CD4-positive, alpha-beta T cell treated with Interleukin-4 for 1 hour (primary cell): ENCODE data around the gene TANC1.

Source experiments
- DNase-seq, 2 donors: peaks; one replicate each; pipeline ENCODE4 v3.0.0-alpha.2; 2020 to 2022

Gene TANC1

DNA sequence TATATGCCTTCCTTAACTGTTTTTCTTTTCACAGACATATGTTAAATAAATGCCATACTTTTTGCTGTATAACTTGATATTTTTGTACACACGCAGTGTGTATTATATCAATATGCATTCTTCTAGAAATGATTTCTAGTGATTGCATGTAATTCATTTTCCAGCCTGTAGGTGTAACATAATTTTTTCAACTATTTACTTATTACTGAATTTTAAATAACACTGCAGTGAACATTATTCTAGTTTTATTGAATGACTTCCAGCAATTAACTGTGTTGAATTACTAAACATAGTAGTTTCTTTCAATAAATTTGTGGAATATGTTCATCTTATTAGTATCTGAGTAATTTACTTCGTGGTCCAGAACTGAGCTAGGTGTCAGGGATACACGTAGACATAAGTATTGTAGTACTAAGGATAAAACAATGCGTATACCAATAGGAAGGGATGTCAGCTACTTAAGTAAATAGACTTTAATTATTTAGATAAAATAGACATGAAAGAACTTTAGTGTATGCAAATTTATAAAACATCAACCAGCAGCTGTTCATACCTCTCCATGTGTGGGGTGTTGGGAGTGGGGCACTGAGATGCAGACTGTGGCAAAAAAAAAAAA is 28.0 kb downstream of the TANC1 start:
- DNase-seq = no peak

DNA sequence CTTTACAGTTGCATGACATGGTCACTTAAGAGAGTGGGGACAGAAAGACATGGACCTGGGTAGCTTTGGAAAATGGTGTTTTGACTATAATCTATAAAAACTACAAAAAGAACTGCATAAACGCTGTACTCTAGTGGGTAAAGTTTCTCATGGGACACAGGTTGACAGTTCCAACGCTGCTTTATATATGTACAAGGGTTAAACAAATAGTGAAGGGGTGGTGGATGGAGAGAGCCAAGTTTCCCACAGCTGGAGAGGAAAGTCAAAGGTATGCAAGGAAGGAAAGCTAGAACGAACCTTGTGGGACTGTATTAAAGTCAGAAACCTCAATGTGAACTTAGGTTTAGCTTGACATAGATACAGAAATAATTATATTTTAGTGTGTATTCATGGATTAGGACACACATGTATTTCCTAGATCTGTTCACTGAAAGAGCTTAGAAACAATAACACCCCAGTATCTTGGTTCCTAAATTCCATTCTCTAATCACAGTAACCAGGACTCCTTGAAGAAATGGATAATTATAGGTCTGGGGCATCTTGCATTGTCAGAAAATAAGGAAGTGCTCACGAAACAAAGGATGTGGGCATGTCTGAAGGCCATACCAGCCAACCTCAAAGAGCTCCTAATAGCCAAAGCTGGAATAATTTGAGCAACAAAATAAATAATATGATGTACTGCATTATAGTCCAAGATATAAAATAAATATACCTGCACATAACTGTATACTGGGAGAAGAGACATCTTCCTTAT is 28.8 kb downstream of the TANC1 start:
- no peak for DNase-seq

DNA sequence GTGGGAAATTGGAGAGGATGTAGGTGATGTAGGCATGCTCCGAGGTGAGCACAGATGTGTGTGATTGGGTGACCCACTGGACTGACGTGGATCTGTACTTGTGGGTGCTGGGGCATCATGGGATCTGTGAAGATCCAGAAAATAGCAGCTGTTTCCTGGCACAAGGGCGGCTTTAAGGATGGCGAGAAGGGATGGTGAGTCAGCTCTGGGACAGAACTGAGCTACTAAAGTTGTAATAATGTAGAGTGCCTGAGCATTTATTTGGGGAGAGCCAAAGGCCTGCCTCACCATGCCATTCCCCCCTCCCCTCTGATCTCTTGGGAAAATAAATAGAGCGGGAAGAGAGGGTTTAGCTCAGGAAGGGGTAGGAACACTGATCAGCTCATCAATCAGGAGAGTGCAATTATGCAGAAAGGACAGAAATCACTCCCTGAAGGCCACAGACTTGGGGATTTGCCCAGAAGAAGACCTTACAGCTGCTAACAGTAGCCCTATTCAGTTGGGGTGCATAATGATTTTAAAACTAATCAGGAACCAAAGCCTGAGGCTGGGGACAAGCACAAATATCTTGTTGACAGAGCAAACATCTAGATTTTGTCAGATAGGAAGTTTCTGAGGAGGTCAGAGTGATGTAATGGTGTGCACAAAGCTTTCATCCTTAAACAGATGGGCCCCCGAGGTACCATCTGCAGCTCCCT is 30.3 kb downstream of the TANC1 start:
- no peak for DNase-seq

DNA sequence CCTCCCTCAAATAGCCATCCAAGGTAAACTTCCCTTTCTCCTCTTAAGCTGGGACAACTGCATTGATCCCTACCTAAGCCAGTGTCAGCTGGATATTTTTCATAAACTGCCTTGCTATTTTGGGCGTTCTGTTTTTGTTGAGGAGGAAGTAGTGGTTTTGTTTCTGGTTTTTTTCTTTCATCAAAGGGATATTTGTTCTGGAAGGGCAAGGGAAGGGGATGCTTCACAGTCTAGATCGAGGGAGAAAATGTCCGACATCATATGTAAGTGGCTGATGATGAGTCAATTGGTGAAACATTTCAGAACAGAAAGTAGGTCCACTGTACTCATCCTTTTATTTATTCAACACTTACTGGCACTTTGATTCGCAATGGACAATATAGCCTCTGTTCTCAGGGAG is 31.0 kb downstream of the TANC1 start:
- no peak for DNase-seq

DNA sequence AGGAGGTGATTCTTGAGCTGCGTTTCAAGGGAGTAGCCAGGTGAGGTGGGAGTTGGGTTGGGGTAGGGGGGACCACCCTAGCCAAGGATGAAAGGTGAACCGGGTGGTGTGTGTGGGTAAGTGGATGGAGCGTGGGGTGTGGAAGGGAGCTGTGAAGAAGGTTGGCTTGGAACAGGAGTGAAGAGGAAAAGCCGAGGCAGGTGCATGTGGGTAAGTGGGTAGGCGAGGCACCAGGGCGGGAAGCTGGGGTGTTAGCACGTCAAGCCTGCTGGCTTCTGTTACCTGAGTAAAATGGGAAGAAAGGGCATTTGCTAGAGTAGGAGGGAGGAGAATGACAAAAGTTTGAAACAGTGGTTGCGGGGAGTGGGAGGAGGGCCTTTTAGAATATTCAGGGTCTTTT is 31.6 kb downstream of the TANC1 start:
- DNase-seq = no peak

DNA sequence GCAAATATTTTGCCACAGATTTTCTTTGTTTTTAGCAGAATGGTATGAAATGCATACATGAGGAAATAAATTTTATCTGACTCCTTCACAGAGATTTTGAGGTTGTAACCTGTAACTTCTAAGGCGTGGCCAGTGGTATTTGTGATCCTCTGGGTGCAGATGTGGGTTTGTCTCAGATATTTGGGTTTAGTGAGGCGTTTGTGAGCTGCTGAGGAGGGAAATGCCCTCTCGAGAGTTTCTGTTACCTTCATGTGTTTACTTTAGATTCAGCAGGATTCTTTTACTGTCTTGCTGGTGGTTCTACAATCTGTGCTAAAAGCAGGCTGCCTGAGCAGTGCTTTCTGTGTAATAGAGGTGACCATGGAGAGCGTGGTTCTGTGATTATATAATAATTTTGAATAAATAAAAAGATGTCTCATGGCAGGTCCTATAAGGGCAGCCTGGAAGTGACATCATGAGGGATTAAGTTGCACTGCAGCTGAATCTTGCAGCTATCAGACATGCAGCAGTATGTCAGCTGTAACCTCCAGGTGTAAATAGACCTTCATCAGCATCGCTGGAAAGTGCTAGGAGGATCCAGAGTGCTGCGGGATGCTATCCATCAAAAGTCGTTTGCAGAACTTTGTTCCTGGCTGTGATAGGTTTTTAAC is 34.1 kb downstream of the TANC1 start:
- no peak for DNase-seq

DNA sequence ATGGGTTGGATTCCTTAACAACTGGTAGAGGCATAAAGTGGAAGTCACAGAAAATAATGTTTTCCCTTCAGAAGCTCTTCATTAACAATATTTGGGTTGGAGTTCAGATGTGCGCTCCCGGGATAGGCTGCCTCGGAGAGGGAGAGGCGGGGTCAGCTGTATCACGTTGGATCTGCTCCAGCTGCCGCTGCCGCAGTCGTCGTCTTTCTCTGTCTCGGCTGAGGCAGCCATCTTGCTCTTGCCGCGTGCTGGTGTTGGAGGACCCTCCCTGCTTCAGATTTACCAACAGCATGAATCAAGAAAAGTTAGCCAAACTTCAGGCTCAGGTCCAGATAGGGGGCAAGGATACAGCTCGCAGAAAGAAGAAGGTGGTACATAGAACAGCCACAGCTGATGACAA is 35.1 kb downstream of the TANC1 start:
- DNase-seq = no peak

DNA sequence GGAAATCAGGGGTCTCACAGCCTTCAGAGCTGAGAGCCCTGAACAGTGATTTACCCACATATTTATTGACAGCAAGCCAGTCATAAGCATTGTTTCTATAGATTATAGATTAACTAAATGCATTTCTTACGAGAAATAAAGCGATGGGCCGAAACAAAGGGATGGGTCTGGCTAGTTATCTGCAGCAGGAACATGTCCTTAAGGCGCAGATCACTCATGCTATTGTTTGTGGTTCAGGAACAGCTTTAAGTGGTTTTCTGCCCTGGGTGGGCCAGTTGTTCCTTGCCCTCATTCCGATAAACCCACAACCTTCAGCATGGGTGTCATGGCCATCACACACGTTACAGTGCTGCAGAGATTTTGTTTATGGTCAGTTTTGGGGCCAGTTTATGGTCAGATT is 36.4 kb downstream of the TANC1 start:
- DNase-seq = no peak

DNA sequence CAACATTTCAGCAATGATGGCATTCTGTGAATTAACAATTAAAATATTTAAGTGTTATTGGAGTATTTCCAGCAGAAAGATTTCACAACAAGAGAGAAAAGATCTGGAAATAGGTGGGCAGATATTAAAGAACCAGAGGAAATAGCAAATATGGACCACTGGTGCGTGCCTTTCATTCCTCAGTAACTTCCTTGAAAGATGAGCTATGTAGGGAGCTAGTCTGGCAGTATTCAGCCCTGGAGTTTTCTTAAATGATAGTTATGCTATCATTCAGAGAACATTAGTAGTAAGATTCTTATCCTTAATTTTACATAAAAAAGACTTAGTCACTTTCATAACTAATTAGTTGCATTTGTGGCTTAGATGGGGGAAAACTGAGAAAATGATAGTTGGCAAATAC is 41.5 kb downstream of the TANC1 start:
- no peak for DNase-seq

DNA sequence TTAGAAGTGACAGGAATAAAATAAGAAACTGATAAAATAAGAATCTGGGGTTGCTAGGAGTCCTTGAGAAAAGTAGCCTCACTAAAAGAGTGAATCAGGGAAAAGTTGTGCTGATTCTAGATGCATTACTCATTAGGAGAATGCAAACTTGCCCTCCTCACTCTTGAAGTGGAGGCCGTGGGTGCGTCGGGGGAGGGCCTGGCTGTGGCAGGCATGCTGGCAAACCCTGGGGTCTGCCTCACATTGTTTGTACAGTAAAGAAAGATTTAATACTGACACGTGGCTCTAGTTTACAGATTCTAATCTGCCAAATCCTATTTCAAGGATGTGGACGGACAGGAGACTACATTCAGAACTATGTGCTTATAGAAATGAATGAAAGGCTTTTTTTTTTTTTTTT is 41.9 kb downstream of the TANC1 start:
- no peak for DNase-seq

DNA sequence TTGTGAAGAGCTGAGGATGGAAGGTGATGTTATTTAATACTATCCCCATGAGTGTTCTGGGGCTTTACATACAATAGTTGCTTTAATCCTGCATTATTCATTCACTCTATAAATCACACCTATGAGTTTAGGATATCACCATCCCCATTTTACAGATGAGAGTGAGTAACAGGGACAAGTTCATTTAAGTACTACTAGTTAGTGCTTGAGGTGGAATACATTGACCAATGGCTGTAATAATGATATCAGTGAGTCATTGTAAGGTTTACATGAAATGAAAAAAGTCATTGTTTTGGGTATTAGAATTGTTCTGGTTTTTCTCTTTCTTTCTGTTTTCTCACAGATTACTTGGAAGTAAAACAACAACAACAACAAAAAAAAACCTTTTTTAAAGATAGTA is 42.5 kb downstream of the TANC1 start:
- no peak for DNase-seq

DNA sequence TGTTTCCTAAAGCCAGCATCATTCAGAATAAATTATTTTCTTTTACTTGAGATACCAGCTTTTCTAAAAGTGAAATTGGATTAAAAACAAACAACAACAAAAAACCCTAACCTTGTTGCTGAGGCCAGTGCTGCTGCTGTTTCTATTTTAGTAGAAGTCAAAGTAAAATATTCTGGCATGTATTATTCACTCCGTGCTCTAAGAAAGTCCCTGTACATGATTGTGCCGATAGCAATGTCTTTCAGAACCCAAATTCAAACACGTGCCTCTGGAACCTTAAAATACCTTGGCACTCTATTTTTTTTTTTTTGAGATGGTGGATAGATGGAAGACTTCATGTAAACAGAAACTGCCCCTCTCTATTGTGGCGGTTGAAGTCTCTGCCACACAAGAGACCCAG is 43.7 kb downstream of the TANC1 start:
- no peak for DNase-seq

DNA sequence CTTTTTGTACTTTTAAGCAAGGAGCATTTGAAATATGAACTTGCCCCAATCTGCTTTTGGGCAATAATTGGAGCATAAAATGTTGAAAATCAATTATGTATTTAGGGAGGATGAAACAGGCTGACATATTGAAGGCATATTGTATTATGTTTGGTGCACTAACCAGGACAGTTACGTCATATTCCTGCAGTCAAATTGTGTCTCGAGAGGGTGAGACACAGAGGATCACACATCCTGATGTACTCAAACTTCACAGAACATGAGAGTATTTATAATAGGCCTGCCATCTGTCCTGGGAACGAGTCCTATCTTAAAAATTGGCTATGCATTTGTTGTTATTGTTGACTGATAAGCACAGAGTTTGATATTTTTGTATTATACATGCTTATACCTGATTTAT is 44.7 kb downstream of the TANC1 start:
- DNase-seq = no peak

DNA sequence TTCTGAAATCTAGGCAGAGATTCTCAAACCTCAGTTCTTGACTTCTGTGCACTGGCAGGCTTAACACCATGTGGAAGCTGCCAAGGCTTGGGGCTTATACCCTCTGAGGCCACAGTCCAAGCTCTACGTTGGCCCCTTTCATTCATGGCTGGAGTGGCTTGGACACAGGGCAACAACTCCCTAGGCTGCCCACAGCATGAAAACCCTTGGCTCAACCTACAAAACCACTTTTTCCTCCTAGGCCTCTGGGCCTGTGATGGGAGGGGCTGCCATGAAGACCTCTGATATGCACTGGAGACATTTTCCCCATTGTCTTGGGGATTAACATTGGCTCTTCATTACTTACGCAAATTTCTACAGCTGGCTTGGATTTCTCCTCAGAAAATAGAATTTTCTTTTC is 46.7 kb downstream of the TANC1 start:
- no peak for DNase-seq

DNA sequence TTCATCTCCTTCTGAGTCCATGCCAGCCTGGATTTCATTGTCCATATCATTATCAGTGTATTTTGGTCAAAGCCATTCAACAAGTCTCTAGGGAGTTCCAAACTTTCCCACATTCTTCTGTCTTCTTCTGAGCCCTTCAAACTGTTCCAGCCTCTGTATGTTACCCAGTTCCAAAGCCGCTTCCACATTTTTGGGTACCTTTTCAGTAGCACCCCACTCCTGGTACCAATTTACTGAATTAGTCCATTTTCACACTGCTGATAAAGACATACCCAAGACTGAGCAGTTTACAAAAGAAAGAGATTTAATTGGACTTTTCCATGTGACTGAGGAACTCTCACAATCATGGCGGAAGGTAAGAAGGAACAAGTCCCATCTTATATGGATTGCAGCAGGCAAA is 47.4 kb downstream of the TANC1 start:
- no peak for DNase-seq

DNA sequence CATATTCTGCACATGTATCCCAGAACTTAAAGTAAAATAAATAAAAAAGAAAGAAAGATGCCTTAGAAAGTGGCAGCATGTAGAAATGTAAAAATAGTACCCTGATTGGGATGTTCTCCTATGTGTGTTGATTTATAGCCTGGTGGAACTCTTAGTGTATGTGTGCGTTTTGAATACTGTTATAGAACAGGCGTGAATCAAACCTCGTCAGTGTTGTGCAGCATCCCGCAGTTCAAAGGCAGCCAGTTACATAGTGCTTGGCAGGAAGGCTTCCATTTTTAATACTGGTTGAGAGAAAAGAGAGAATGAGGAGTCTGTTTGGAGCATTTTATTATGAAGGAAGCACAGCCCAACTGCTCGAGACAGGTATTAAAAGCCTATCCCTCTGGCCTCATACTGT is 49.4 kb downstream of the TANC1 start:
- DNase-seq = no peak

DNA sequence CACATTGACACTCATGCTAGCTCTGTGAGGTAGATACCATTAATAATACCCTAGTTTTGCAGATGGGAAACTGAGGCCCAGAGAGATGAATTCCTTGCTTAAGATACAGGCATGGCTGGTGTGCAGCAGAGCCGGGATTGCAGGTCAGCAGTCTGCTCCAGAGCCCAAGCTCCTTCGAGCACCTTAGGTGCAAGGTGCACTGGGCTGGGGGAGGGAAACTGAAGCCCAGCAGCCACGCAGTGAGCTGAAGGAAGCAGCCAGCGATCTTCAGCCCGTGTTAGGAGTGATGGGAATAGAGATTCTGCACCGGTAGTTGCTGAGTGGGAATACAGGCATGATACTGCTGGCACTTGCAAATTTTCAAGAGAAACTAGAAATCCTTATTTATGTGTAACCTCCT is 50.6 kb downstream of the TANC1 start:
- no peak for DNase-seq

DNA sequence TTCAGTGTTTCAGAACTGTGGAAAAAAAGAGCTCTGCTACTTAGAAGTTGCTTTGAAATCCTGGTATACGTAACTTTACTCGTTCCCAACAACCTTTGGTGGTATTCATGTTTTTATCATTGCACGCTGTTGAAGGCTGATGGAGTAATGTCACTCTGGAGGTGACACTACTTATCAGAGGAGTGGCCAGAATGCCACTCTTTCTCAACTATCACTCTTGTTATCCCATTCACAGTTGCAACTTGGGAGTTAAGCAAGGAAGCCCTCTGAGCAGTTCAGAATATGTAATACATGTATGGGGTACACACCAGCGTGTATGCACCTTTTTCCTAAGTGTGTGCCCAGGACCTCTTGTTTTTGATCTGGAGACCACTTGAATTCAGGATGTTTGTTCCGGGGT is 53.6 kb downstream of the TANC1 start:
- DNase-seq = no peak

DNA sequence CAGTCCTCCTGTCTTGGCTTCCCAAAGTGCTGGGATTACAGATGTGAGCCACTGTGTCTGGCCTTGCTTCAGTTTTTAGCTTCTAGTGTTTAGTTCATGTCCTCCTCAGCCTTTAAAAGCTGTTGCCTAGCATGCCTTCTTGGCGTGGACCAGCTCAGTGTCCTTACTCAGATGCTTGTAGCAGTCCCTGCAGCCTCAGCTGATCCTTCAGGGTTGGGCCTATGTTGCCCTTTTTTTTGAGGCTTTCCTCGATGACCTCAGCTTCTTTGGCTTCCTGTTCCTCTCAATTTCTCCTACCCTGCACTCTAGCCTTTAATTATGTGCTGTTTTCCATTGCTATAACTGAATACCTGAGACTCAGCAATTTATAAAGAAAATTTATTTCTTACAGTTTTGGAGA is 57.7 kb downstream of the TANC1 start:
- DNase-seq = no peak

DNA sequence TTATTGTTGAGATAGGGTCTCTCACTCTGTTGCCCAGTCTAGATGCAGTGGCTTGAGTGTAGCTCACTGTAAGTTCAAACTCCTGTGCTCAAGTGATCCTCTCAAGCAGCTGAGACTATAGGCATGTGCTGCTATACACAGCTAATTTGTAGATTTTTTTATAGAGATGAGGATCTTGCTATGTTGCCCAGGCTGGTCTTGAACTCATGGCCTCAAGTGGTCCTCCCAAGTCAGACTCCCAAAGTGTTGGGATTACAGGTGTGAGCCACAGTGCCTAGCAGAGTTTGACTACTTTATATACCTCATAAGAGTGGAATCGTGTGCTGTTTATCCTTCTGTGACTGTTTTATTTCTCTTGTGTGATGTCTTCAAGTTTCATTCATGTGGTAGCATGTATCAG is 60.3 kb downstream of the TANC1 start:
- DNase-seq = no peak

DNA sequence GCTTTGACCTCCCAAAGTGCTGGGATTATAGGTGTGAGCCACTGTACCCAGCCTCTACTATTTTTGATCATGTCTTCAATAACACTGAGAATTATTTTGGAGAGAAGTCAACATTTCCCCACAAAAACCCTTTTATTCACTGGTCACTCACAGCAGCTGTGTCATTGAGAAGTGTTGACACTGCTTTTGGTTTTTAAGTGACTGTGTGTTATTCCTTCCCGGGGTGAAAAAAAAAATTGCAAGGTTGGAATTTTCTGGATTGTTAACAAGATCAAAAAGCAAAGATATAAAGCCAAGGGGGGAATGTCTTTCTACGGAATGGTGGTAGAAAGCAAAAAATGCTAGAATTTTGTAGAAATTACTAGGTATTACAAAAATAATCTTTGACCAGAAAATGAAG is 61.5 kb downstream of the TANC1 start:
- no peak for DNase-seq

DNA sequence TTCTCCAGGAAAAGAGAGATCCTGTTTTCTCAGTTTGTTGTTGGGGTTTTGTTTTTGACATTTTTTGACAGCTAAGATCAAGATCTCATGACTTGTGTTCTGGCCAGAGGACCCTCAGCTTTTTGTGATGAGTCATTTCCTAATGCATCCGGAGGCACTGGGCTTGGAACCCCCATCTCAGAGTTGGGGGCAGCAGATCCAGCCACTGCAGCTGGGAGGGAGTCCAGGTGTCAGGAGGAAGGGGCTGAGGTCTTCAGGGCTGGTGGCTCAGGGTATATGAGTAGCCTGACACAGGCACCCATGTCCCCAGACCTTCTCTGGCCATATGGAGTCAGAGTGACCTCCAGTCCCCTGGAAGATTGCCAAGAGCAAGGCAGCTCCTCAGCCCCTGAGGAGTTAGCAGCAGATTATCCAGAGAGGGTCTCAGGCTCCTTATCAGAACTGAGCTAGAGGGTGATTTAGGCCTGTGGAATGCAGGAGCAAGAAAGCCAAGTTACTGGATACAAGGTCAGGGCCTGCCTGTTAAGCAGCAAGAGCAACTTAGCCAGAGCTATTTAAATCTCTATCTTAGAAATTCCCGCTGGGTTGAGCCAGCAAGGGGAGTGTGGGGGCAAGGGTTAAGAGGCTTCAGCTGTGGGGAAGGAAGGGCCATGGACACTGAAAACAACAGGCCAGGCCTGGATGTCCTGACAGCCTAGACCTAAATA is 62.4 kb downstream of the TANC1 start:
- no peak for DNase-seq

DNA sequence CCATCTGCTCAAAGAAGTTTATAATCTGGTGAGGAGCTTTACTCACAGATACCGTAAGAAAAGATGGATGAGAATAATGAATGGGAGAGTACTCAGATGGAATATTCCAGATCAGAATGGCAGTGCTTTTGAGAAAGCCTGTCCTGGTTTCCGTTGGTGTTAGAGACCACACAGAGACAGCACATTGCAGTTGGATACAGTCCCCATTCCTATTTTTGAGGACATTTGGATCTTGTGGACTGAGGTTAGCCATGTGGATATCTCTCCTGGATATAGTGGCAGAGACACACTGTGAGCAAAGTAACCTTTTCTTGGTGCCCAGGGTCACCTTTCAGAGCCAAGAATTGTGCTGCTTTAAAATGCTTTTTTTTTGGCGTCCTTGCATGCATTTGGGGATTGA is 63.7 kb downstream of the TANC1 start:
- DNase-seq = no peak
